ENCODE measurements around the gene SLC16A1.
"Not testable (repeated sequence)": the region's sequence is repeated elsewhere in the genome, so short reads cannot be mapped to it uniquely, and the experiment has no call there.

- TF ChIP-seq CTCF, POLR2A (IDR thresholded peaks at IDR 0.05): not testable (repeated sequence)
Observed at GRCh38 chr1:112958236-112958635, 2.2 kb upstream of the SLC16A1 start.

Measured in gastroesophageal sphincter (tissue), 3 donors.